ENCODE data around the gene SUMO3. TPM values are rescaled to one million over a fixed set of nuclear protein-coding genes. Genes with fewer than 3 reads are reported as not detected.
A peak's percentile ranks its signal among the peaks of the same experiment; 100 is the strongest.

SUMO3 gene
- total RNA-seq, 1 donor from 2014 or later, result 84.5 TPM

DNA sequence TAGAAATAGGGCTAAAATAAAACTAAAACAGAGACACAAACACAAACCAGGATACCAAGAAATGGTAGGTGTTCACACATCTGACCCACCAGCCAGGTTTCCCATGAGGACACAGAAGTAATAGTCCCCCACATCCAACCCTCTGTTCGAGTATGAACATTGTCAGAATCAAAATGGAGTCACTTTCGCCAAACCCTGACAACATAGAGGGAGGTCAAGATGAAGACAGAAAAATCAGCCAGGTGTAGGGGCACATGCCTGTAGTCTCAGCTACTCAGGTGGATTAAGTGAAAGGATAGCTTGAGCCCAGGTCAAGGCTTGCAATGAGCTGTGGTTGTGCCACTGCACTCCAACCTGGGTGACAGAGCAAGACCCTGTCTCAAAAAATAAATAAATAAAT, 20.1 kb downstream of the SUMO3 start:
- H3K4me3 Mint-ChIP-seq, result no peak overlapping the region
- no peaks in the 10 kb centered on the region for H3K27me3 Mint-ChIP-seq (ENCODE audit: low read depth)
- H3K4me1 Mint-ChIP-seq, result peaks cover 29% of the 10 kb centered on the region
- H3K36me3 Mint-ChIP-seq, result peaks cover 3% of the 10 kb centered on the region
- no peak for TF ChIP-seq CTCF (IDR thresholded peaks at IDR 0.05; ENCODE audit: unreplicated experiment)
- H3K27ac Mint-ChIP-seq, result no peak overlapping the region
- no peaks in the 10 kb centered on the region for H3K9me3 Mint-ChIP-seq
- no peak for DNase-seq (ENCODE audit: low spot score in 2 of 2, unreplicated experiment in 2 of 2)

- DNase-seq (ENCODE audit: low spot score in 2 of 2, unreplicated experiment in 2 of 2), result no peak
- H3K4me1 Mint-ChIP-seq, result peaks cover 15% of the 10 kb centered on the region
- H3K27ac Mint-ChIP-seq, result no peak overlapping the region
- no peaks in the 10 kb centered on the region for H3K27me3 Mint-ChIP-seq (ENCODE audit: low read depth)
- peaks cover 6% of the 10 kb centered on the region for H3K36me3 Mint-ChIP-seq
- no peak overlapping the region for H3K4me3 Mint-ChIP-seq
- no peak for TF ChIP-seq CTCF (IDR thresholded peaks at IDR 0.05; ENCODE audit: unreplicated experiment)
- no peaks in the 10 kb centered on the region for H3K9me3 Mint-ChIP-seq
Observed at GRCh38 chr21:44795342-44795741, 22.5 kb downstream of the SUMO3 start.

DNA sequence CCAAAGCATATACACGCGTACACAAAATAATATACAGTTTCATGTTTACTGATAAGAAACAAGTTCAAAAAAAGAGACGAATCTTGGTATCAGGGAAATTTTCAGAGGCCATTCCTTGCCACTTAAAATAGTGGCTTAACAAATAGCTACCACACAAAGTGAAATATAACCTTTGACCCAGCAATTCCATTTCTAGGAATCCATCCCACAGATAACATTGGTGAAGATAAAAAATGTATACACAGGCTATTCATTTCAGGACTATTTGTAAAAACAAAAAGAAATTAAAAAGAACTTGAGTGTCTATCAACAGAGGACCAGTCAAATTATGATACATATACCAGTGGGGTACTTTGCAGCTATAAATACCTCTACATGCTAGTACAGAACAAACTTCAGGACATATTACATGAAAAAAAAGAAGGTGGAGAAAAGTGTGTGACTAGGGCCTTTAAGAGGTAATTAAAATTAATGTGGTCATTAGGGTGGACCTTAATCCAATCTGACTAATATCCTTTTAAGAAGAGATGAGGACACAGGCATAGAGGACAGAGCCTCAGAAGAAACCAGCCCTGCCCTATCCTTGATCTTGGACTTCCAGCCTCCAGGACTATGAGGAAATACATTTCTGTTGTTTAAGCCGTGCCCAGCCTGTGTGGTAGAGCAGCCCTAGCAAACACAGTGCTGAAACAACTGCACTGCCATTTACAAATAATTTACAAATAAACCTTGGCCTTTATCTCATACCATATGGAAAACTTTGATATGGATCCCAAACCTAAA, 24.1 kb downstream of the SUMO3 start:
- Mint-ChIP-seq H3K27me3 (ENCODE audit: low read depth) (no peaks in the 10 kb centered on the region), H3K4me1 (peaks cover 6% of the 10 kb centered on the region), H3K36me3 (peaks cover 6% of the 10 kb centered on the region), H3K27ac (no peak overlapping the region), H3K9me3 (no peaks in the 10 kb centered on the region), H3K4me3 (no peak overlapping the region)
- no peak for TF ChIP-seq CTCF (IDR thresholded peaks at IDR 0.05; ENCODE audit: unreplicated experiment)
- DNase-seq (ENCODE audit: low spot score in 2 of 2, unreplicated experiment in 2 of 2), result no peak

GRCh38 chr21:44792702-44793591, 24.9 kb downstream of the SUMO3 start:
- H3K27ac Mint-ChIP-seq, result no peak overlapping the region
- no peaks in the 10 kb centered on the region for H3K27me3 Mint-ChIP-seq (ENCODE audit: low read depth)
- TF ChIP-seq CTCF (IDR thresholded peaks at IDR 0.05; ENCODE audit: unreplicated experiment), result peak; percentile 81
- H3K4me1 Mint-ChIP-seq, result peaks cover 6% of the 10 kb centered on the region
- H3K4me3 Mint-ChIP-seq, result no peak overlapping the region
- DNase-seq (ENCODE audit: low spot score in 2 of 2, unreplicated experiment in 2 of 2), result no peak
- H3K36me3 Mint-ChIP-seq, result peaks cover 4% of the 10 kb centered on the region
- no peaks in the 10 kb centered on the region for H3K9me3 Mint-ChIP-seq

DNA sequence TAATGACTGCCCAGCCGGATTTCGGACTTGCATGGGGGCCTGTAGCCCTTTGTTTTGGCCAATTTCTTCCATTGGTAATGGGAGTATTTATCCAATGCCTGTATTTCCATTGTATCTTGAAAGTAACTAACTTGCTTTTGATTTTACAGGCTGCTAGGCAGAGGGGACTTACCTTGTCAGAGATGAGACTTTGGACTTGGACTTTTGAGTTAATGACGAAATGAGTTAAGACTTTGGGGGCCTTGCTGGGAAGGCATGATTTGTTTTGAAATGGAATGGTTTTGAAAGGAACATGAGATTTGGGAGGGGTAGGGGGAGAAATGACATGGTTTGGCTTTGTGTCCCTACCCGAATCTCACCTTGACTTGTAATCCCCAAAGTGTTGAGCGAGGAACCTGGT, 25.9 kb downstream of the SUMO3 start:
- no peaks in the 10 kb centered on the region for H3K9me3 Mint-ChIP-seq
- H3K36me3 Mint-ChIP-seq, result peaks cover 4% of the 10 kb centered on the region
- no peaks in the 10 kb centered on the region for H3K27me3 Mint-ChIP-seq (ENCODE audit: low read depth)

More for the DNA sequence above, 25.9 kb downstream of the SUMO3 start:
- Mint-ChIP-seq H3K4me1 (peaks cover 6% of the 10 kb centered on the region), H3K4me3 (no peak overlapping the region), H3K27ac (no peak overlapping the region)
- DNase-seq (ENCODE audit: low spot score in 2 of 2, unreplicated experiment in 2 of 2), result no peak
- TF ChIP-seq CTCF (IDR thresholded peaks at IDR 0.05; ENCODE audit: unreplicated experiment), result no peak

All from mesothelial cell of epicardium (in vitro differentiated cells).